ENCODE measurements around the gene FAM229B. TPM values are rescaled to one million over a fixed set of nuclear protein-coding genes. Genes with fewer than 3 reads are reported as not detected.

FAM229B gene
- total and polyA plus RNA-seq, 2 of the 8 experiments (the other 6 are each of a cell fraction or from before 2014, with no cell fraction given): 10.0 to 10.4 TPM

DNA sequence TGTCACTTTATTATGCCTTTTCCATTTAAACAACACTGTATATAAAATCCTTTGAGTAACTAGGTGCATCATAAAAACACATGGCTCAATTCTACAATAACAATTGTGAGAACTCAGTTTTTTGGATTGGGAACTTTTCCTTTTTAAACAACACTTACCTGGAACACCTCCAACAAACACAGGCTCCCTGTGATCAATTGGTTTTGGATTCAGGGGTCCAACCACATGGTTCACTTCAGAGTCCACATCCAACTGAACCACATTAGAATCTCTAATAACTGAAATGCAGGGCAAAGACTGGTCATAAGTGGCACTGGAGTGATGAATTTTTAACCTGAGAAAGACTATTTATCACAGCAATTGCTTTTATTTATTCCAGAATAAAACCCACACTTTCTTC, 26.5 kb downstream of the FAM229B start:
- Histone ChIP-seq H2BK5ac (ENCODE audit: low read depth, low read length) (no peak overlapping the region), H4K8ac (ENCODE audit: extremely low read depth, insufficient read depth, low read length) (no peak overlapping the region), H3K14ac (ENCODE audit: insufficient read length) (no peak overlapping the region), H4K20me1 (replicated peaks in 1 of 2; ENCODE audit: control insufficient read depth in 1 of 2, insufficient read depth in 2 of 2, low read length in 2 of 2) (no peaks in the 10 kb centered on the region), H3K4me3 (ENCODE audit: extremely low read depth in 1 of 4, insufficient read depth in 2 of 4, low read depth in 3 of 4, low read length in 4 of 4) (no peak overlapping the region), H2BK120ac (replicated peaks; ENCODE audit: low read depth, low read length) (no peak overlapping the region), H2AFZ (ENCODE audit: low read length) (no peak overlapping the region), H2BK12ac (ENCODE audit: low read depth, low read length) (no peak overlapping the region), H4K91ac (replicated peaks; ENCODE audit: insufficient read length, low read length) (no peak overlapping the region), H3K9ac (replicated peaks in 1 of 4; ENCODE audit: extremely low read depth in 1 of 4, low read depth in 3 of 4, low read length in 3 of 4) (no peak overlapping the region), H3K27ac (ENCODE audit: low read depth, low read length) (no peak overlapping the region), H3K4me2 (ENCODE audit: insufficient read depth in 1 of 2, low read depth in 2 of 2, low read length in 2 of 2) (no peak overlapping the region), H3K79me2 (ENCODE audit: control insufficient read depth in 1 of 2, insufficient read depth in 2 of 2, low read length in 2 of 2) (no peaks in the 10 kb centered on the region), H3K56ac (replicated peaks; ENCODE audit: insufficient read length, low read depth, low read length) (no peak overlapping the region), H3K27me3 (replicated peaks in 1 of 4; ENCODE audit: control insufficient read depth in 3 of 4, extremely low read depth in 1 of 4, insufficient read depth in 3 of 4, low read length in 3 of 4) (no peaks in the 10 kb centered on the region), H2AK5ac (ENCODE audit: low read depth, low read length) (no peak overlapping the region), H2BK20ac (ENCODE audit: low read length) (no peak overlapping the region), H3K23ac (ENCODE audit: insufficient read length) (no peak overlapping the region), H3K4ac (replicated peaks; ENCODE audit: insufficient read length, low read depth, low read length) (no peak overlapping the region), H3K79me1 (ENCODE audit: low read depth, low read length) (no peaks in the 10 kb centered on the region), H3K9me3 (ENCODE audit: insufficient read depth in 2 of 2, low read depth in 1 of 2, low read length in 1 of 2) (no peaks in the 10 kb centered on the region), H3K23me2 (ENCODE audit: low read depth, low read length) (no peaks in the 10 kb centered on the region), H3K4me1 (replicated peaks in 1 of 4; ENCODE audit: control insufficient read depth in 3 of 4, insufficient read depth in 4 of 4, low read length in 3 of 4) (no peaks in the 10 kb centered on the region), H4K5ac (ENCODE audit: insufficient read length, low read depth, low read length) (no peak overlapping the region), H3K36me3 (ENCODE audit: control insufficient read depth in 2 of 4, insufficient read depth in 4 of 4, low read length in 3 of 4) (no peaks in the 10 kb centered on the region), H2BK15ac (ENCODE audit: low read length) (no peak overlapping the region), H3K18ac (ENCODE audit: extremely low read depth, low read length) (no peak overlapping the region)
- FAIRE-seq: no peak
- no peak for DNase-seq (ENCODE audit: low read depth in 1 of 2, low spot score in 2 of 2)
- ChIA-PET POLR2A (ENCODE audit: partially characterized antibody) (no interaction called here), CTCF (ENCODE audit: partially characterized antibody) (no interaction called here)
- TF ChIP-seq GTF2F1 (IDR thresholded peaks at IDR 0.05; ENCODE audit: borderline replicate concordance, low read depth, low read length) (no peak), FOSL1 (IDR thresholded peaks at IDR 0.05; ENCODE audit: insufficient read depth, low read depth, low read length) (no peak), SP2 (IDR thresholded peaks at IDR 0.05; ENCODE audit: low read length) (no peak), USF2 (IDR thresholded peaks at IDR 0.05; ENCODE audit: low read length) (no peak), ASH2L (IDR thresholded peaks at IDR 0.05; ENCODE audit: low read length) (no peak), SRF (IDR thresholded peaks at IDR 0.05; ENCODE audit: low read depth, low read length) (no peak), SIN3A (conservative IDR thresholded peaks at IDR 0.05 in 1 of 2, IDR thresholded peaks at IDR 0.05 in 1 of 2; ENCODE audit: low read depth in 1 of 2, low read length in 2 of 2) (no peak), CBX5 (IDR thresholded peaks at IDR 0.05; ENCODE audit: low read depth, low read length) (no peak)
- TF ChIP-seq, protein P1, sequence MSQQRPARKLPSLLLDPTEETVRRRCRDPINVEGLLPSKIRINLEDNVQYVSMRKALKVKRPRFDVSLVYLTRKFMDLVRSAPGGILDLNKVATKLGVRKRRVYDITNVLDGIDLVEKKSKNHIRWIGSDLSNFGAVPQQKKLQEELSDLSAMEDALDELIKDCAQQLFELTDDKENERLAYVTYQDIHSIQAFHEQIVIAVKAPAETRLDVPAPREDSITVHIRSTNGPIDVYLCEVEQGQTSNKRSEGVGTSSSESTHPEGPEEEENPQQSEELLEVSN (IDR thresholded peaks at IDR 0.05): no peak

Measured in H1 (cell line).